ENCODE measurements around the gene SDE2. TPM values are rescaled to one million over a fixed set of nuclear protein-coding genes. Genes with fewer than 3 reads are reported as not detected.
A peak's percentile ranks its signal among the peaks of the same experiment; 100 is the strongest.

Gene SDE2
- 13.5 TPM for polyA plus RNA-seq (2013, experiment 1 of 2)
- 13.4 TPM for polyA plus RNA-seq (2013, experiment 2 of 2)

DNA sequence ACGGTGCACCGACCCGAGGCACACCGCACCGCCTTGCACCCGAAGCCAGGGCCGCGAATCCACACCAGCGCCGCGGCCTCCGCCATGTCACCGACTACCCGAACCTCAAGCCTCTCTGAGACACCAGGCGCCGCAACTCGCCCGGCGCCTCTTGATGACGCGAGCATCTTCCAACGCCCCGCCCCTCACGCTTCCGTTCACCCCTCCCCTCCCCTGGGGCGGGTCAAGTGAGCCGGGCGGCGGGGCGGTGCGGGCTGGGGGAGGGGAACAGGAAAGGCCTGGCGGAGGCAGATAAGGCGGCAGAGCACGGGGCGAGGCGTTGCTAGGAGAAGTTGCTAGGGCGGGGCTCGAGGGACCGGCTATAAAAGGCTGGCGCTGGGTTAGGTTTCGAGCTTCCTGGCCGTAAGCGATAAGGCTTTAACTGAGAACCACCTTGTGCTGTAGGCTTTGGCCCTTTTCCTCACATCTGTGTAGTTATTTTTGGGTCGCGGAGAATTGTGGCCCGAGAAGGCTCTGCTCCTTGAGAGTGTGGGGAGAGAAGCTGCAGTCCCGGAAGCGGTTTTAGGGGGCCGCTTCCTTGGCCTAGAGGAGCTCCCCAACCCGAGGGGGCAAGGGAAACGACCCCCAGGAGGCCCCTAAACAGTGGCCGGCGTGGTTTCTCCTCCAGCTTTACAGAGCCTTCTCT lies at the start of gene SDE2:
Gene SDE2, minus strand, starts transcription at position 117 of the 685 bp plus-strand sequence. Its CDS starts 31 bp downstream, at position 86.
- Histone ChIP-seq H3K4me3 (ENCODE audit: extremely low read depth, insufficient read depth, low read length, poor library complexity, severe bottlenecking) (peak within 1 kb of the TSS; percentile 85), H3K9me3 (ENCODE audit: control insufficient read depth, low read length) (no peaks in the 10 kb centered on the region), H3K36me3 (ENCODE audit: control insufficient read depth, insufficient read depth, low read length) (peaks cover 15% of the 10 kb centered on the region), H3K27ac (ENCODE audit: low read depth, low read length, severe bottlenecking) (peak within 1 kb of the TSS; percentile 96), H3K4me1 (ENCODE audit: control insufficient read depth, insufficient read depth, low read length, poor library complexity, severe bottlenecking) (peaks cover 23% of the 10 kb centered on the region)
- WGBS, 2 experiments (ENCODE audit: insufficient coverage in 2 of 2): 4 to 8% methylated on average over 23 to 34 of the region's 53 CpGs

DNA sequence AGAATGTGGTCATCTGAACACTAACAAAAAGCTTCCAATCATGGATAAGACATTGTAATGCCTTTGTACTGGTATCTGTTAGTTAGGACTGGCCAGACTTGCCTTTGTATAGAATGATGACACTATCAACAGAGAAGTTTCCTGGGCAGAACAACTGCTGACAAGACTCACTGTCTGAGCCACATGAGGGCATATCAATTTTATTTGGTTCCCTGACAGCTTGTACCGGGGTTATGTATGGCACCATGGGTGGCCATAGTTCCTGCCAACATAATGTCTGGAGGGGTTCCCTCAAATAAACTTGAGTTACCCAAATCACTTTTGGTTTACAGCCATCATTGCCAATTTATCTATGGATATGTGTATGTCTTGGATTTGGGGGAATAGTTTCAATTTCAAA lies 49.7 kb upstream of the SDE2 start:
- Histone ChIP-seq H3K9me3 (ENCODE audit: control insufficient read depth, low read length) (no peaks in the 10 kb centered on the region), H3K4me1 (ENCODE audit: control insufficient read depth, insufficient read depth, low read length, poor library complexity, severe bottlenecking) (no peaks in the 10 kb centered on the region), H3K4me3 (ENCODE audit: extremely low read depth, insufficient read depth, low read length, poor library complexity, severe bottlenecking) (no peak overlapping the region), H3K27ac (ENCODE audit: low read depth, low read length, severe bottlenecking) (no peak overlapping the region), H3K36me3 (ENCODE audit: control insufficient read depth, insufficient read depth, low read length) (no peaks in the 10 kb centered on the region)
- WGBS, 2 experiments (ENCODE audit: insufficient coverage in 2 of 2): 71 to 100% methylated on average over 1 of the region's 1 CpG

DNA sequence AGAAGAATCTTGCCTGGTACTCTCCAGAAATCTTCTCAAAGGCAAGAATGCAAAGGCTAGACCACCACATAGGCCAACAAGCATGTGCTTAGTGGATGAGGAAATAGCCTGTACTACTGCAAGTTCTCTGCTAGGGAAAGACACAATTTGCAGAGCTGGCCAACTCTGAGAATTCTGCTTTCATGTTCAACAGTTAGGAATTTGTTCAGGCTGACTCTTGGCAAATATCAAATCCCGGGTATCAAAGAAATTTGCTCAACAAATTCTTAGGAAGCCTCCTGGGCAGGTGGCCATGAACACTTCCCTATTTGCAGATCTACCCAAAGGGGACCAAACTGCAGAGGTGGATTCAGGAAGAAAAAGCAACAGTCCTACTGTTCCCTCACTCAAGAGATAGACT lies 48.4 kb upstream of the SDE2 start:
- Histone ChIP-seq H3K4me3 (ENCODE audit: extremely low read depth, insufficient read depth, low read length, poor library complexity, severe bottlenecking) (no peak overlapping the region), H3K27ac (ENCODE audit: low read depth, low read length, severe bottlenecking) (no peak overlapping the region), H3K4me1 (ENCODE audit: control insufficient read depth, insufficient read depth, low read length, poor library complexity, severe bottlenecking) (no peaks in the 10 kb centered on the region), H3K9me3 (ENCODE audit: control insufficient read depth, low read length) (no peaks in the 10 kb centered on the region), H3K36me3 (ENCODE audit: control insufficient read depth, insufficient read depth, low read length) (no peaks in the 10 kb centered on the region)
- WGBS, 2 experiments (ENCODE audit: insufficient coverage in 2 of 2): 70 to 100% methylated on average over 1 of the region's 1 CpG

DNA sequence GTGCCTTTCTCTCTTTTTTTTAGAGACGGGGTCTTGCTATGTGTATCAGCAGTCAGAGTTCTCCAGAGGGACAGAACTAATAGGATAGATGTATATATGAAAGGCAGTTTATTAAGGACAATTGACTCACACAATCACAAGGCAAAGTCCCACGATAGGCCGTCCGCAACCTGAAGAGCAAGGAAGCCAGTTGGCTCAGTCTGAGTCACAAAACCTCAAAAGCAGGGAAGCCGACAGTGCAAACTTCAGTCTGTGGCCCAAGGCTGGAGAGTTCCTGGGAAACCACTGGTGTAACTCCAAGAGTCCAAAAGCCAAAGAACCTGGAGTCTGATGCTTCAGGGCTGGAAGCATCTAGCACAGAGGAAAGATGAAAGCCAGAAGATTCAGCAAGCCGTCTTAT lies 47.1 kb upstream of the SDE2 start:
- Histone ChIP-seq H3K36me3 (ENCODE audit: control insufficient read depth, insufficient read depth, low read length) (no peaks in the 10 kb centered on the region), H3K4me1 (ENCODE audit: control insufficient read depth, insufficient read depth, low read length, poor library complexity, severe bottlenecking) (no peaks in the 10 kb centered on the region), H3K4me3 (ENCODE audit: extremely low read depth, insufficient read depth, low read length, poor library complexity, severe bottlenecking) (no peak overlapping the region), H3K27ac (ENCODE audit: low read depth, low read length, severe bottlenecking) (no peak overlapping the region), H3K9me3 (ENCODE audit: control insufficient read depth, low read length) (no peaks in the 10 kb centered on the region)
- WGBS, 2 experiments (ENCODE audit: insufficient coverage in 2 of 2): 92 to 99% methylated on average over 5 of the region's 6 CpGs

DNA sequence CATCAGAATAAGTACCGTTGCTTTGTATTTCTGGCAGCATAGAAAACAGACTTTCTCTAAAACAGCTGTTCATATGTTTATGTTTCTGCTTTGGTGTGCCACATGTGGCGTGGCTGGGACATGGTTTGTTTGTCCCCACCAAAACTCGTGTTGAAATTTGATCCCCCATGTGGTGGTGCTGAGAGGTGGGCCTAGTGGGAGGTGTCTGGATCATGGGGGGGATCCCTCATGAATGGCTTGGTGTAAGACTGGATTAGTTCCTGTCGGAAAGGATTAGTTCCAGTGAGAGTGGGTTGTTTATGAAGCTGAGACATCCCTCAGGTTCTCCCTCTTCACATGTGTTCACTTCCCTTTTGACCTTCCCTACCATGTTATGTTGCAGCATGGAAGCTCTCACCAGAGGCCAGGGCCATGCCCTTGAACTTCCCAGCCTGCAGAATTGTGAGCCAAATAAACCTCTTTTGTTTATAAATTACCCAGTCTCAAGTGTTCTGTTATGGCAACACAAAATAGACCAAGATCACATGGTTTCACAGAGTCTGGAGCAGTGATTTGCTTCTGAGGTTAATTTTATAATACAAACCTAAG lies 45.5 kb upstream of the SDE2 start:
- H3K27ac ChIP-seq (ENCODE audit: low read depth, low read length, severe bottlenecking): no peak overlapping the region
- H3K36me3 ChIP-seq (ENCODE audit: control insufficient read depth, insufficient read depth, low read length): no peaks in the 10 kb centered on the region
- WGBS, 2 experiments (ENCODE audit: insufficient coverage in 2 of 2): 83 to 86% methylated on average over 3 of the region's 4 CpGs
- H3K4me3 ChIP-seq (ENCODE audit: extremely low read depth, insufficient read depth, low read length, poor library complexity, severe bottlenecking): no peak overlapping the region
- no peaks in the 10 kb centered on the region for H3K4me1 ChIP-seq (ENCODE audit: control insufficient read depth, insufficient read depth, low read length, poor library complexity, severe bottlenecking)
- H3K9me3 ChIP-seq (ENCODE audit: control insufficient read depth, low read length): no peaks in the 10 kb centered on the region

DNA sequence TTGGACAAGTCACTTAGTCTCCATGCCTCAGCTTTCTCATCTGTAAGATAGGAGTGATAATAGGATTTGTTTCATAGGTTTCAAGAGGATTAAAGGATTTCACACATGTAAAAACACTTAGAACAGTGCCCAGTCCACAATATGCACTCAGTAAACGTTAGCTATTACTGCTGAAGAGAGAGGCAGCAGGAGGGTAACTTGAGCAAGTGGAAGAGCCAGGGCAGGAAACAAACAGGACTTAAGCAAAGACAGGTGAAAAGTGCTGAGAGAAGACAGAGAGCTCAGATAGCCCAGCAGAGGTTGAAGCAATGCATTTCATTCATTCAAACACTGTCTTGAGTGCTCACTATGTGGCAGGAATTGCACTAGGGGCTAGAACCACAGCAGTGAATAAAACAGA lies 42.3 kb upstream of the SDE2 start:
- H3K36me3 ChIP-seq (ENCODE audit: control insufficient read depth, insufficient read depth, low read length): no peaks in the 10 kb centered on the region
- H3K9me3 ChIP-seq (ENCODE audit: control insufficient read depth, low read length): no peaks in the 10 kb centered on the region
- WGBS, 2 experiments (ENCODE audit: insufficient coverage in 2 of 2): 67 to 78% methylated on average over 1 of the region's 1 CpG
- H3K27ac ChIP-seq (ENCODE audit: low read depth, low read length, severe bottlenecking): no peak overlapping the region
- H3K4me3 ChIP-seq (ENCODE audit: extremely low read depth, insufficient read depth, low read length, poor library complexity, severe bottlenecking): no peak overlapping the region
- H3K4me1 ChIP-seq (ENCODE audit: control insufficient read depth, insufficient read depth, low read length, poor library complexity, severe bottlenecking): no peaks in the 10 kb centered on the region

DNA sequence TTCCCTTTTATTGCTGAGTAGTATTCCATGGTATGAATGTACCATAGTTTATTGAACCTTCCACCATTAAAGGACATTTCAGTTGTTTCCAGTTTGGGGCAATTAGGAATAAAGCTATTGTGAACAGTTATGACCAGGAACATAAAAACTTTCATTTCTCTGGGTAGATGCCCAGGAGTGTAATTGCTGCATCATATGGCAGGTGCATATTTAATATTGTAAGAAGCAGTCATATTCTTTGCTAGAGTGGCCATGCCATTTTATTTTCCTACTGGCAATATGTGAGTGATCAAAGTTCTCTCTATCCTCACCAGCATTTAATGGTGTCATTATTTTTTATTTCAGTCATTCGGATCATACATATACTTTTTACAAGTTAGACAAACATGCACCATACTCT lies 39.5 kb upstream of the SDE2 start:
- H3K36me3 ChIP-seq (ENCODE audit: control insufficient read depth, insufficient read depth, low read length): no peaks in the 10 kb centered on the region
- H3K4me1 ChIP-seq (ENCODE audit: control insufficient read depth, insufficient read depth, low read length, poor library complexity, severe bottlenecking): no peaks in the 10 kb centered on the region
- WGBS, 2 experiments (ENCODE audit: insufficient coverage in 2 of 2): no CpG with 5 or more reads among the region's 1 CpG
- H3K4me3 ChIP-seq (ENCODE audit: extremely low read depth, insufficient read depth, low read length, poor library complexity, severe bottlenecking): no peak overlapping the region
- H3K9me3 ChIP-seq (ENCODE audit: control insufficient read depth, low read length): no peaks in the 10 kb centered on the region
- H3K27ac ChIP-seq (ENCODE audit: low read depth, low read length, severe bottlenecking): no peak overlapping the region

DNA sequence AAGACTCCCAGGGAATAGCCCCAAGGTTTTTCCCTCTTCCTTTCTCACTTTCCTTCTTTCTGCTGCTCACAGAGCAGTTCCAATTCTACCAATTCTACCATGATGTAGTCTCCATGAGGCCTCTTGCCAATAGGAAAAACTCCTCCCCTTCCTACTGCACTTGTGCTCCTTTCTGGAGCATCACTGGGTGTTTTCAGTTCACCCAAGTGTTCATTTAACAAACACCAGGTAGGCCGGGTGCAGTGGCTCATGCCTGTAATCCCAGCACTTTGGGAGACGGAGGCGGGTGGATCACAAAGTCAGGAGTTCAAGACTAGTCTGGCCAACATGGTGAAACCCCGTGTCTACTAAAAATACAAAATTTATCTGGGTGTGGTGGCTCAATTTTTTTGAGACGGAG lies 36.8 kb upstream of the SDE2 start:
- H3K36me3 ChIP-seq (ENCODE audit: control insufficient read depth, insufficient read depth, low read length): no peaks in the 10 kb centered on the region
- H3K27ac ChIP-seq (ENCODE audit: low read depth, low read length, severe bottlenecking): no peak overlapping the region
- no peaks in the 10 kb centered on the region for H3K4me1 ChIP-seq (ENCODE audit: control insufficient read depth, insufficient read depth, low read length, poor library complexity, severe bottlenecking)
- 87 to 94% methylated on average over 4 to 5 of the region's 5 CpGs for WGBS, 2 experiments (ENCODE audit: insufficient coverage in 2 of 2)
- H3K9me3 ChIP-seq (ENCODE audit: control insufficient read depth, low read length): no peaks in the 10 kb centered on the region
- H3K4me3 ChIP-seq (ENCODE audit: extremely low read depth, insufficient read depth, low read length, poor library complexity, severe bottlenecking): no peak overlapping the region

DNA sequence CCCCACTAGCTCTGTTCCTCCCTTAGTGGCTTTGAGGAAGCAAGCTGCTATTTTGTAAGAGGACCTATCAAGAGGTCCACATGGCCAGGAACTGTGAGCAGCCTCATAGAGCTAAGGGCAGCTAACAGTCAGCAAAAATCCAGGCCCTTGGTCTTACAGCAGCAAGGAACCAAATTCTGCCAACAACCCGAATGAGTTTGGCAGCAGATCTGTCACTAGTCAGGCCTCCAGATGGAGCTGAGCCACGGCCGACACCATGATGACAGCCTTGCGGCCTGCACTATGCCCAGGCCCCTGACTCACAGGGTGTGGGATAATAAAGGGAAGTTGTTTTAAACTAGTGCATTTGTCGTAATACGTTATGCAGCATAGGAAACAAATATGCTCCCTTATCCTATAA lies 35.3 kb upstream of the SDE2 start:
- Histone ChIP-seq H3K9me3 (ENCODE audit: control insufficient read depth, low read length) (no peaks in the 10 kb centered on the region), H3K4me1 (ENCODE audit: control insufficient read depth, insufficient read depth, low read length, poor library complexity, severe bottlenecking) (no peaks in the 10 kb centered on the region), H3K27ac (ENCODE audit: low read depth, low read length, severe bottlenecking) (no peak overlapping the region), H3K36me3 (ENCODE audit: control insufficient read depth, insufficient read depth, low read length) (no peaks in the 10 kb centered on the region), H3K4me3 (ENCODE audit: extremely low read depth, insufficient read depth, low read length, poor library complexity, severe bottlenecking) (no peak overlapping the region)
- WGBS, 2 experiments (ENCODE audit: insufficient coverage in 2 of 2): 83 to 90% methylated on average over 3 to 4 of the region's 6 CpGs

DNA sequence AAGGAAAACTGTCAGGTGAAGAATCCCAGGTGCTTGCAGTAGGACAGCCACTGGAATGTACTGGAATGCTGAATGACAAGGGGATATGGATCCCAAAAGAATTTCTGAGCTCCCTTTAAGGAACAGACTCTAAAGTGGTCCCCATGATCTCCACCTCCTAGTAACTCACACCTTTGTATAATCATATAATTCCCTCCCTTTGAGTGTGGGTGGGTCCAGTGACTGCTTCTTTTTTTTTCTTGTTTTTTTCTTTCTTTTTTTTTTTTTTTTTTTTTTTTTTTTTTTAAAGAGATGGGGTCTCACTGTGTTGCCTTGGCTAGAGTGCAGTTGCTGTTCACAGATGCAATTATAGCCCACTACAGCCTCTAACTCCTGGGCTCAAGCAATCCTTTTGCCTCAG lies 34.8 kb upstream of the SDE2 start:
- H3K4me3 ChIP-seq (ENCODE audit: extremely low read depth, insufficient read depth, low read length, poor library complexity, severe bottlenecking): no peak overlapping the region
- H3K27ac ChIP-seq (ENCODE audit: low read depth, low read length, severe bottlenecking): no peak overlapping the region
- no peaks in the 10 kb centered on the region for H3K4me1 ChIP-seq (ENCODE audit: control insufficient read depth, insufficient read depth, low read length, poor library complexity, severe bottlenecking)
- H3K36me3 ChIP-seq (ENCODE audit: control insufficient read depth, insufficient read depth, low read length): no peaks in the 10 kb centered on the region
- H3K9me3 ChIP-seq (ENCODE audit: control insufficient read depth, low read length): no peaks in the 10 kb centered on the region

DNA sequence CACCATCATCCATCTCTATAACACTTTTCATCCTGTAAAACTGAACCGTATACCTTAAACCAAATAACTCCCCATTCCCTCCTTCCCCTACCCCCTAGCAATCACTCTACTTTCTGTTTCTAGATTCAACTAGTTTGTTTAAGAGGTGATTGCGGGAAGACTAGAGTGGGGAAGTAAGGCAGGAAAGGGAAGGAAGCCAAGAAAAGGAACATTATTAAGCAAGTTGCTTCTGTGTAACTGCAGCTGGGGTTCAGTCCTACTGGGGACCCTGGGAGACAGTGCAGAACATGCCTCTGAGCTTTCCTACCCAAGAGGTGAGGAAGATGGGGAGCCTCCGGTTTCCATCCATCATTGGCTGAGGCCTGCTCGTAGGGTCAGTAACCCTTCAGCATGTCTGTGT lies 34.4 kb upstream of the SDE2 start:
- no peak overlapping the region for H3K27ac ChIP-seq (ENCODE audit: low read depth, low read length, severe bottlenecking)
- H3K4me1 ChIP-seq (ENCODE audit: control insufficient read depth, insufficient read depth, low read length, poor library complexity, severe bottlenecking): no peaks in the 10 kb centered on the region
- H3K36me3 ChIP-seq (ENCODE audit: control insufficient read depth, insufficient read depth, low read length): no peaks in the 10 kb centered on the region
- WGBS, 2 experiments (ENCODE audit: insufficient coverage in 2 of 2): 82 to 100% methylated on average over 2 of the region's 4 CpGs
- no peak overlapping the region for H3K4me3 ChIP-seq (ENCODE audit: extremely low read depth, insufficient read depth, low read length, poor library complexity, severe bottlenecking)
- H3K9me3 ChIP-seq (ENCODE audit: control insufficient read depth, low read length): no peaks in the 10 kb centered on the region

Measured in mesodermal cell (in vitro differentiated cells).